Measurements from ENCODE around the gene CEMP1. TPM values are rescaled to one million over a fixed set of nuclear protein-coding genes. Genes with fewer than 3 reads are reported as not detected.

The CEMP1 gene
- total and polyA plus RNA-seq, 11 donors: 0.04 to 0.27 (median 0.18) TPM; not detected in 8

DNA sequence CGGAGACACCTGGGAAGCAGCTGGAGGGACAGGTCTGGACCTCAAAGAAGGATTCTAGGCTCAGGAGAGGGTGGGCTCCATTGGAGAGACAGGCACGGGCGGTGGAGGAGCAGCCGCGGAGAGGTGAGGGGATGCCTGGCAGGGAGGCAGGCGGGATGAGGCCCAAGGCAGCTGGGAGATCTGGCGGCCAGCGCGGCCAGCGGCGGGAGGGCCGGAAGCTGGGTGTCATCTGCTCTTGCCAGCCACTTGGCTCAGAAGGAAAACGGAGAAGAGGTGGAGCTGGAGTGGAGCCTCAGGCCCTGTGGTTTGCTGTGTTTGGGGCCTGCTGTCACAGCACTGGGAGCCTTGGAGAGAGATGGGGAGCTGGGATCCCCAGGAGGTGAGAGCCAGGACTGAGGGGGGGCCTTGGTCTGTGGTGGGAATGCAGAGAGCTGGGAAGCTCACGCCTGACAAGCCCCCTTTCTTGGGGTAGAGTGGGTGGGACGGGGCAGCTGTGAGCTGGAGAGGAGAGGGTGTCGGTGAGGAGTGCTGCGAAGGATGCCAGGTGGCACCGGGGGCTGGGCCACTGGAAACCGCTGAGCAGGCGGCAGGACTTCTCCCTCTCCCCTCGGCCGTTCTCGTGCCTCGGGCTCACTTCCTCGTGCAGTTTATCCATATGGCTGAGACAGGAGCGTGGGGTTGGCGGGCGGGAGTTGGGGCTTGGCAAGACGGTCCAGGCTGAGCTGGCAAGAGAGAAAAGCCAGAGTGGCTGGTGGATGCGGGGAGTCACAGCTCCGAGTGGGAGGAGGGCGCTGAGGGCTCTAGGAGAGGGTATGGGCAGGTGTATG, 48.3 kb downstream of the CEMP1 start:
- intact Hi-C loops (cut with DNase I): loop anchor here in 1 of 10 donors (5.0 kb wide), 1 partner anchor 51 kb away; no protein-coding TSS in a partner anchor
- peak in 3 of 4 donors; percentile 40 to 57 (median 43) for ATAC-seq
- peak overlapping the region in 6 of 12 donors; percentile 2 to 82 (median 28) for H3K27ac ChIP-seq
- H3K36me3 ChIP-seq: no peaks in the 10 kb centered on the region
- no peaks in the 10 kb centered on the region for H3K9me3 ChIP-seq
- WGBS, 4 donors: 53 to 72% (median 66%) methylated on average over 32 of the region's 32 CpGs
- H3K4me1 ChIP-seq: peaks cover 0 to 41% (median 23%) of the 10 kb centered on the region in 12 donors
- peak overlapping the region in 3 of 12 donors; percentile 12 to 23 (median 13) for H3K4me3 ChIP-seq
- peak in 4 of 5 donors; percentile 54 to 69 (median 63) for DNase-seq
- no peak for TF ChIP-seq POLR2A (IDR thresholded peaks at IDR 0.05)
- TF ChIP-seq, protein P1, sequence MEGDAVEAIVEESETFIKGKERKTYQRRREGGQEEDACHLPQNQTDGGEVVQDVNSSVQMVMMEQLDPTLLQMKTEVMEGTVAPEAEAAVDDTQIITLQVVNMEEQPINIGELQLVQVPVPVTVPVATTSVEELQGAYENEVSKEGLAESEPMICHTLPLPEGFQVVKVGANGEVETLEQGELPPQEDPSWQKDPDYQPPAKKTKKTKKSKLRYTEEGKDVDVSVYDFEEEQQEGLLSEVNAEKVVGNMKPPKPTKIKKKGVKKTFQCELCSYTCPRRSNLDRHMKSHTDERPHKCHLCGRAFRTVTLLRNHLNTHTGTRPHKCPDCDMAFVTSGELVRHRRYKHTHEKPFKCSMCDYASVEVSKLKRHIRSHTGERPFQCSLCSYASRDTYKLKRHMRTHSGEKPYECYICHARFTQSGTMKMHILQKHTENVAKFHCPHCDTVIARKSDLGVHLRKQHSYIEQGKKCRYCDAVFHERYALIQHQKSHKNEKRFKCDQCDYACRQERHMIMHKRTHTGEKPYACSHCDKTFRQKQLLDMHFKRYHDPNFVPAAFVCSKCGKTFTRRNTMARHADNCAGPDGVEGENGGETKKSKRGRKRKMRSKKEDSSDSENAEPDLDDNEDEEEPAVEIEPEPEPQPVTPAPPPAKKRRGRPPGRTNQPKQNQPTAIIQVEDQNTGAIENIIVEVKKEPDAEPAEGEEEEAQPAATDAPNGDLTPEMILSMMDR (IDR thresholded peaks at IDR 0.05): no peak
- no peaks in the 10 kb centered on the region for H3K27me3 ChIP-seq

DNA sequence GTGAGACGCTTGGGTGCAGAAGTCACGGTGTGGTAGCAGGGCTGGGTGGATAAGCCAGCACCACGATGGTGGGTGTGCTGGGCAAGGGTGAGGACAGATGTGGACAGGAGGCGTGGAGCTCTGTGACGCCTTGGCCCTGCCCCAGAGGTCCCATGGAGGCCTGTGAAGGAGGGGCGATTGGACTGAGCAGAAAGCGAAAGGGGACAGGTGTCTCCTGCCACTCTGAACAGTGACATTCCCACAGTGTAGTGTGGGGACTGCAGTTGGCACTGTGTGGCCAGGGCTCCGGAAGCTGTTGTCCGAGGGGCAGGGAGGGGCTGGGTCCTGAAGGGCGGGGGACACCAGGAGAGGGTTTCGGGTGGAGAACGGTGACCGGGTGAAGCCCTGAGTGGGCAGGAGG, 49.0 kb downstream of the CEMP1 start:
- TF ChIP-seq, protein P1 (IDR thresholded peaks at IDR 0.05): no peak
- TF ChIP-seq POLR2A (IDR thresholded peaks at IDR 0.05): no peak
- no peaks in the 10 kb centered on the region for H3K36me3 ChIP-seq
- DNase-seq (peak in 1 of 5 donors; percentile 27), ATAC-seq (no peak)
- no peaks in the 10 kb centered on the region for H3K27me3 ChIP-seq
- intact Hi-C loops (cut with DNase I): loop anchor here in 1 of 10 donors (5.0 kb wide), 1 partner anchor 50 kb away; no protein-coding TSS in a partner anchor
- H3K4me3 ChIP-seq: no peak overlapping the region
- 74 to 80% (median 76%) methylated on average over 13 of the region's 13 CpGs for WGBS, 4 donors
- peaks cover 0 to 35% (median 22%) of the 10 kb centered on the region in 12 donors for H3K4me1 ChIP-seq
- peak overlapping the region in 2 of 12 donors; percentile 15 to 82 for H3K27ac ChIP-seq
- no peaks in the 10 kb centered on the region for H3K9me3 ChIP-seq

DNA sequence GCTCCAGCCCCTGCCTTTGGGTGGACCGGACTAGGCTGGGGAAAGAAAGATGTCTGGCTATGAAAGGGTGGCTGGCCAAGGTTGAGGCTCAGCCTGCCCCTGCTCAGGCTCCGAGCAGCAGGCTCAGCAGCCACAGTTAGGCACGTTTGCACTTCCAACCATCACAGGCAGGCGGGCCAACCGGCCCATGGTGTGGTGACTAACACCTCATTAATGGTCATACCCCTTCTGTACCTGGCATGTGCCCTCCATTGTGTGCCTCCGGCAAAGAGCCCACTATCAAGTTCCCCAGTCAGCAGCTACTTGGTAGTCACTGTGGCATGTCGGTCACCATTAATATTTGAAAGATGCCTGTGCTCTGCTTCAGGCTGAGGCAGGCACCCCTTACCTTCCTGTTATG, 49.5 kb downstream of the CEMP1 start:
- H3K27ac ChIP-seq: no peak overlapping the region
- 73 to 96% (median 78%) methylated on average over 5 to 7 of the region's 7 CpGs for WGBS, 4 donors
- intact Hi-C loops (cut with DNase I): loop anchor here in 1 of 10 donors (5.0 kb wide), 1 partner anchor 49 kb away; no protein-coding TSS in a partner anchor
- no peaks in the 10 kb centered on the region for H3K27me3 ChIP-seq
- DNase-seq (no peak), ATAC-seq (no peak)
- H3K4me3 ChIP-seq: no peak overlapping the region
- peaks cover 0 to 30% (median 18%) of the 10 kb centered on the region in 12 donors for H3K4me1 ChIP-seq
- H3K9me3 ChIP-seq: no peaks in the 10 kb centered on the region
- TF ChIP-seq, protein P1 (IDR thresholded peaks at IDR 0.05): no peak
- TF ChIP-seq POLR2A (IDR thresholded peaks at IDR 0.05): no peak
- no peaks in the 10 kb centered on the region for H3K36me3 ChIP-seq

DNA sequence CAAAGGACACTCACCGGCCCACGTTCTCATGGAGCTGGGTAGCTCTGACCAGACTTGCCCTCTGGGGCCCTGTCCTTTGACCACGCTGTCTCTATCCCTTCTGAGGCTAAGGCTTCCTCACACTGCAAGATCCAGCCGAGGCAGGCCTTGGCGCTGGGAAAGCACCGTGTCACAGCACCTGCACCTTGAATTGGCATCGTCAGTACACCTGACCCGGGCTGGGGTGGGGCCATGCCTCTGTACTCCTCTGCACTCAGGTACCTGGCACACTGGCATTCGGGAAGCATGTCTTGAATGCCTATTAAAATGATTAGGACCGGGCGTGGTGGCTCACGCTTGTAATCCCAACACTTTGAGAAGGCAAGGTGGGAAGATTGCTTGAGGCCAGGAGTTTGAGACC, 50.3 kb downstream of the CEMP1 start:
- Histone ChIP-seq H3K4me3 (no peak overlapping the region), H3K27me3 (no peaks in the 10 kb centered on the region), H3K4me1 (peaks cover 0 to 27% (median 14%) of the 10 kb centered on the region in 12 donors), H3K36me3 (no peaks in the 10 kb centered on the region), H3K27ac (no peak overlapping the region), H3K9me3 (no peaks in the 10 kb centered on the region)
- ATAC-seq (no peak), DNase-seq (no peak)
- 86 to 94% (median 90%) methylated on average over 12 of the region's 12 CpGs for WGBS, 4 donors
- TF ChIP-seq, protein P1 (IDR thresholded peaks at IDR 0.05): no peak
- TF ChIP-seq POLR2A (IDR thresholded peaks at IDR 0.05): no peak
- intact Hi-C loops (cut with DNase I): loop anchor here in 1 of 10 donors (5.0 kb wide), 1 partner anchor 49 kb away; no protein-coding TSS in a partner anchor
